HCT116 (cell line): Measurements from ENCODE around the gene ADAMTS3. TPM values are rescaled to one million over a fixed set of nuclear protein-coding genes. Genes with fewer than 3 reads are reported as not detected.

Experiments
- ATAC-seq: fragments of 200-7000 bp; cut with Tn5 transposase; 2 replicates; pipeline ENCODE4 v1.9.1; 2020; ENCODE audit warnings: mild to moderate bottlenecking, moderate library complexity
- BruUV-seq: library from RNA; stranded (reverse); fragments of 400-500 nt; replicated peaks from 2 replicates; lab custom pipeline; 2021; lab: Mats Ljungman, UMichigan
- CTCF ChIA-PET: fragments of 300-600 bp; sonication (Branson Sonifier 250); formaldehyde crosslinking; loops from one replicate; lab custom pipeline; 2021; ENCODE audit warnings: antibody characterized with exemption; lab: Charles Lee
- POLR2A ChIA-PET: fragments of 300-600, 350-600 bp; sonication (Branson Sonifier 250); formaldehyde crosslinking; loops from one replicate; lab custom pipeline; 2021; ENCODE audit warnings: antibody characterized with exemption; lab: Charles Lee
- RAD21 ChIA-PET, 2 experiments: fragments of 300-600 bp; sonication (Branson Sonifier 250); formaldehyde crosslinking; loops; one replicate each; lab custom pipeline; 2023; ENCODE audit warnings: low total read pairs in 2 of 2; ENCODE audit not compliant: uncharacterized antibody in 2 of 2, unreplicated experiment in 2 of 2, low non-redundant PET in 1 of 2; lab: Charles Lee
- DNase-seq: peaks from one replicate; pipeline ENCODE4 v3.0.0-alpha.2; 2010; ENCODE audit warnings: low read depth, low spot score
- H2AFZ ChIP-seq: fragments of 200-600 bp; shearing (Covaris generic), sonication (generic); 2 replicates; pipeline ENCODE4 v1.6.1; 2017; ENCODE audit warnings: low read depth, mixed run types, mixed read lengths, antibody characterized with exemption, low read length; ENCODE audit not compliant: poor library complexity, severe bottlenecking
- H3K27ac ChIP-seq: 2 replicates; pipeline ENCODE4 v1.5.1; 2012; ENCODE audit warnings: low read depth, low read length
- H3K27me3 ChIP-seq: fragments of 200-600 bp; sonication (generic); 2 replicates; pipeline ENCODE4 v1.6.1; 2016; ENCODE audit warnings: mixed run types, low read length, mixed read lengths; ENCODE audit not compliant: insufficient read depth
- H3K36me3 ChIP-seq, 2 experiments: fragments of 200-500 bp in 1 of 2; fragments of 200-600 bp in 1 of 2; sonication (Bioruptor generic) in 1 of 2; sonication (generic) in 1 of 2; 2 replicates each; pipeline versions ENCODE4 v1.5.1 to v1.6.1; 2014 to 2016; ENCODE audit warnings: low read length in 2 of 2, inconsistent platforms in 1 of 2, mixed read lengths in 1 of 2, mixed run types in 1 of 2; ENCODE audit not compliant: insufficient read depth in 2 of 2, control insufficient read depth in 1 of 2
- H3K4me1 ChIP-seq, 2 experiments: fragments of 200-600 bp in 1 of 2; sonication (generic) in 1 of 2; 2 replicates each; pipeline versions ENCODE4 v1.5.1 to v1.6.1; 2012 to 2017; ENCODE audit warnings: low read length in 2 of 2, inconsistent platforms in 1 of 2, mild to moderate bottlenecking in 1 of 2, mixed read lengths in 1 of 2, mixed run types in 1 of 2, moderate library complexity in 1 of 2; ENCODE audit not compliant: insufficient read depth in 2 of 2, control insufficient read depth in 1 of 2
- H3K4me2 ChIP-seq: fragments of 200-600 bp; sonication (generic); 2 replicates; pipeline ENCODE4 v1.6.1; 2017; ENCODE audit warnings: mixed run types, low read length, mixed read lengths
- H3K4me3 ChIP-seq, 2 experiments: fragments of 200-600 bp in 1 of 2; sonication (generic) in 1 of 2; replicated peaks in 1 of 2; 2 replicates each; pipeline ENCODE4 v1.5.1; 2011 to 2016; ENCODE audit warnings: low read length in 2 of 2, control low read depth in 1 of 2, low read depth in 1 of 2, mild to moderate bottlenecking in 1 of 2, mixed read lengths in 1 of 2, mixed run types in 1 of 2
- H3K79me2 ChIP-seq: fragments of 200-600 bp; sonication (generic); 2 replicates; pipeline ENCODE4 v1.6.1; 2017; ENCODE audit warnings: mild to moderate bottlenecking, mixed run types, low read length, moderate library complexity, mixed read lengths; ENCODE audit not compliant: insufficient read depth
- H3K9ac ChIP-seq: fragments of 200-600 bp; sonication (generic); 2 replicates; pipeline ENCODE4 v1.6.1; 2016; ENCODE audit warnings: low read length, mixed read lengths
- H3K9me2 ChIP-seq: fragments of 200-600 bp; sonication (generic), shearing (Covaris generic); 2 replicates; pipeline ENCODE4 v1.6.1; 2017; ENCODE audit warnings: mixed run types, mild to moderate bottlenecking, moderate library complexity; ENCODE audit not compliant: insufficient read depth
- H3K9me3 ChIP-seq, 2 experiments: fragments of 200-500 bp in 1 of 2; fragments of 200-600 bp in 1 of 2; sonication (Bioruptor generic) in 1 of 2; sonication (generic) in 1 of 2; 2 replicates each; pipeline ENCODE4 v1.6.1; 2014 to 2017; ENCODE audit warnings: low read length in 2 of 2, mixed read lengths in 2 of 2, inconsistent platforms in 1 of 2, low read depth in 1 of 2, mild to moderate bottlenecking in 1 of 2, mixed run types in 1 of 2, moderate library complexity in 1 of 2; ENCODE audit not compliant: control insufficient read depth in 1 of 2, insufficient read depth in 1 of 2
- H4K20me1 ChIP-seq: fragments of 200-600 bp; sonication (generic), shearing (Covaris generic); 2 replicates; pipeline ENCODE4 v1.6.1; 2017; ENCODE audit warnings: mixed run types, mild to moderate bottlenecking, moderate library complexity; ENCODE audit not compliant: insufficient read depth
- CBX3 ChIP-seq: IDR thresholded peaks from 2 replicates; pipeline ENCODE4 v1.6.1; 2012; ENCODE audit warnings: low read depth
- CEBPB ChIP-seq: IDR thresholded peaks from 2 replicates; pipeline ENCODE4 v1.6.1; 2012; ENCODE audit warnings: low read depth
- EGR1 ChIP-seq: IDR thresholded peaks from 2 replicates; pipeline ENCODE4 v1.6.1; 2012; ENCODE audit warnings: low read depth
- ELF1 ChIP-seq: IDR thresholded peaks from 2 replicates; pipeline ENCODE4 v1.6.1; 2012; ENCODE audit warnings: low read depth, borderline replicate concordance
- JUND ChIP-seq: IDR thresholded peaks from 2 replicates; pipeline ENCODE4 v1.6.1; 2012
- RAD21 ChIP-seq: IDR thresholded peaks from 2 replicates; pipeline ENCODE4 v1.6.1; 2012; ENCODE audit warnings: low read depth, mild to moderate bottlenecking
- REST ChIP-seq: IDR thresholded peaks from 2 replicates; pipeline ENCODE4 v1.6.1; 2012; ENCODE audit warnings: low read depth
- SIN3A ChIP-seq: IDR thresholded peaks from 2 replicates; pipeline ENCODE4 v1.6.1; 2012; ENCODE audit warnings: low read depth
- SRF ChIP-seq: IDR thresholded peaks from 2 replicates; pipeline ENCODE4 v1.6.1; 2012; ENCODE audit warnings: low read depth
- TCF7L2 ChIP-seq: IDR thresholded peaks from 2 replicates; pipeline ENCODE4 v1.7.0; 2011; ENCODE audit warnings: borderline replicate concordance, inconsistent platforms; ENCODE audit not compliant: insufficient read depth, insufficient read length; ENCODE audit errors: extremely low read depth
- YY1 ChIP-seq: IDR thresholded peaks from 2 replicates; pipeline ENCODE4 v1.6.1; 2011; ENCODE audit warnings: low read length, low read depth, moderate library complexity, mild to moderate bottlenecking; ENCODE audit not compliant: insufficient replicate concordance; ENCODE audit errors: extremely low read depth
- ZFX ChIP-seq: fragments of 450-650 bp; IDR thresholded peaks from 2 replicates; pipeline ENCODE4 v1.6.1; 2017
- ZNF274 ChIP-seq: fragments of 200-500 bp; sonication (Bioruptor generic); IDR thresholded peaks from 2 replicates; pipeline ENCODE4 v1.6.1; 2014; ENCODE audit warnings: mild to moderate bottlenecking, low read depth, low read length, inconsistent platforms
- intact Hi-C: fragments of 100-400 bp; cut with micrococcal nuclease; formaldehyde crosslinking; loops from 2 replicates; pipeline ENCODE4 v1.10.0; 2022
- total RNA-seq: library from RNA; stranded (reverse); gene quantifications from one replicate; pipeline ENCODE4 v1.2.1, GENCODE V29; 2021; ENCODE audit not compliant: unreplicated experiment

Gene ADAMTS3
- total RNA-seq, 1 experiment from 2014 or later, result not detected

DNA sequence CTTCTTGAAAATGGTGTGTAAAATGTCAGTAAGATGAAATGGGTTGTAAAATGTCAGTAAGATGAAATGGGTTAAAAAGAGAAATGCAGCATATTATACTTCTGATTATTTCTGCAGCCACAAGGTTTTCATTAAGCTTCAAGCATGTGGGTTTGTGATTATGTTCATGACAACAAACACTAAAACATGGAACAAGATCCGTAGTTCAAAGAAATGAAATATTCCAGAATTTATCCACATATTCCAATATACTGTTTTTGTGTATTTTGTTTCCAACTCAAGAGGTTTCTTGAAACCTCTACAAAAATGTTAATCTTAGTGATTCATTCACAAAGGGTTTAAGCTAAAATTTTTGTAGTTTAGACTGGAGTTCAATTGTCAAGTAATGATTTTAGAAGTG lies 84.0 kb downstream of the ADAMTS3 start:
- intact Hi-C loops, result no loop called here
- CTCF ChIA-PET, result no interaction called here
- no peak for DNase-seq

DNA sequence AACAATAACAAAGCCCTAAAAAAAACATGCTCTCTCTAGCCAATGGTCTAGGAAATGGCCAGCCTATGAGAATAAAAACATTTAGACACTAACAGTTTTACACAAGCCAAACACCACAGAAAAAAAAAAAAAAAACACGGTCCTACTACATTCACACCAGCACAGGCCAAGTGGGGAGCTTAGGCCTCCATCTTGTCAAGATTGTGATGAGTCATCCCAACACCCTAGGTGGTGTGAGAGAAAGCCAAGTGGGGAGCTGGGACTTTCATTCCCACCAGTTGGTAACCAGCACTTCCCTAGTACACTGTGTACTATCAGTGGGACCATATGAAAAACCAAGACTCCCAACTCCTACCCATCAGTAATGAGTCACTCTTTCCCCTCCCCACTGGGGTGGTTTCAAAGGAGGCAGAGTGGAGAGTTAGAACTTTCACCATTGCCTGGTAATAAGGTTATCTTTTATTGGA lies 95.6 kb downstream of the ADAMTS3 start:
- no peaks in the 10 kb centered on the region for H3K79me2 ChIP-seq
- CTCF ChIA-PET, result no interaction called here
- POLR2A ChIA-PET, result no interaction called here
- H4K20me1 ChIP-seq, result no peaks in the 10 kb centered on the region
- intact Hi-C loops, result no loop called here
- H3K9me2 ChIP-seq, result no peaks in the 10 kb centered on the region
- no peak overlapping the region for H3K4me3 ChIP-seq
- no peaks in the 10 kb centered on the region for H3K4me1 ChIP-seq
- ATAC-seq, result no peak
- peaks cover 0 to 5% of the 10 kb centered on the region in 2 experiments; a peak in 1 of 4 replicates for H3K9me3 ChIP-seq
- no peak overlapping the region for H2AFZ ChIP-seq
- no peak for TF ChIP-seq JUND
- TF ChIP-seq REST, result no peak
- no peak for TF ChIP-seq TCF7L2
- TF ChIP-seq SIN3A, result no peak
- TF ChIP-seq CBX3, result no peak
- no peak for TF ChIP-seq ZNF274
- no peak for TF ChIP-seq YY1
- TF ChIP-seq RAD21, result no peak
- no peak for TF ChIP-seq SRF
- TF ChIP-seq ZFX, result no peak
- TF ChIP-seq EGR1, result no peak
- no peak for TF ChIP-seq ELF1
- TF ChIP-seq, all 23 proteins: peak for 0
- Histone ChIP-seq H3K9ac (no peak overlapping the region), H3K27ac (no peak overlapping the region), H3K36me3 (no peaks in the 10 kb centered on the region), H3K27me3 (no peaks in the 10 kb centered on the region), H3K4me2 (no peak overlapping the region)
- RAD21 ChIA-PET, result no interaction called here
- no peak for DNase-seq
- BruUV-seq, result no TSS peak

More for the DNA sequence above, 84.0 kb downstream of the ADAMTS3 start:
- no peaks in the 10 kb centered on the region for H3K9me2 ChIP-seq
- BruUV-seq, result no TSS peak
- H3K9me3 ChIP-seq, result no peaks in the 10 kb centered on the region; a peak in 1 of 4 replicates
- TF ChIP-seq SIN3A, result no peak
- TF ChIP-seq ZNF274, result no peak
- no peak for TF ChIP-seq CEBPB
- no peak overlapping the region for H2AFZ ChIP-seq
- no peak overlapping the region for H3K27ac ChIP-seq
- no peak overlapping the region for H3K4me2 ChIP-seq
- no peak overlapping the region for H3K4me3 ChIP-seq
- ChIA-PET RAD21 (no interaction called here), POLR2A (no interaction called here)
- no peaks in the 10 kb centered on the region for H4K20me1 ChIP-seq
- H3K27me3 ChIP-seq, result no peaks in the 10 kb centered on the region
- H3K79me2 ChIP-seq, result no peaks in the 10 kb centered on the region
- no peaks in the 10 kb centered on the region for H3K36me3 ChIP-seq
- H3K9ac ChIP-seq, result no peak overlapping the region
- H3K4me1 ChIP-seq, result no peaks in the 10 kb centered on the region
- no peak for ATAC-seq
